ENCODE measurements around the gene NFIX.

Gene NFIX

DNA sequence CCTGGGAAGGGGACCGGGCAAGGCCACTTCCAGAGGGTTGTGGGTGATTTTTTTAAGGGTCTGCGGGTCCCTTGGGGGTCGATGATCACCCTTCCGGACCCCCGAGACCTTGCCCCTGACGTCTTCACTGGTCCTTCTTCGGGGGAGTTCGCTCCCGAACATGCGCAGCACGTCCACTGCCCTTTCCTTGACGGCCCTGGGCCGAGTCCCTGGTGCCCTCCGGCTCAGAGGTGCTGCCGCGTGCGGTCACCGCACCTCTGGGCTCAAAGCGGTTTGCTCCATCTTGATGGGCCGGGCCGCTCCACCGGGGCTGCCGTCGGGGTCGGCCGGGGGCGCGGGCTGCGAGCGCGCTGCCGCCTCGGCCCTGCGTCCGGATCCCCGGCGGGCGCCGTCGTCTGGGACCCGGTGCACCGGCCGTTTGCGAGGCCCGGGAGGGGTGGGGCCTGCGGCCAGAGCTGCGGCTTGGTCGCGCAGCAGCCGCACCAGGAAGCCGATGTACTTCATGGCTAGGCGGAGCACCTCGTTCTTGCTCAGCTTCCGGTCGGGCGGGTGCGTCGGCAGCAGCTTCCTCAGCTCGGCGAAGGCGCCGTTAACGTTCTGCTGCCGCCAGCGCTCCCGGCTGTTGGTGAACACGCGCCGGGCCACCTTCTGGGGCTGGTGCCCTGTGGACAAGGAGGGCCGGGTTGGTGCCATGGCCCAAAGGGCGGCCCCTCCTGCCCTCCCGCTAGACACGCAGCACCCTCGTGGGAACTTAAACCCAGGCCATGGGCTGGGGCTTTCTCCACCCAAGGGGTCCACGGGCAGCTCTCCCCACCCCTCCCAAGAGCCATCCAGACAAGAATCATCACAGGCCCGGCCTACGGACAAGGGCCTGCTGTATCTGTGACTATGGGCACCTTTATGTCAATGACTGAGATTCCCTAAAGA lies 104.1 kb downstream of the NFIX start:
- peak; percentile 84 for DNase-seq
- no peaks in the 10 kb centered on the region for H3K9me3 ChIP-seq (ENCODE audit: insufficient read depth, low read length, severe bottlenecking)
- TF ChIP-seq, protein P1, sequence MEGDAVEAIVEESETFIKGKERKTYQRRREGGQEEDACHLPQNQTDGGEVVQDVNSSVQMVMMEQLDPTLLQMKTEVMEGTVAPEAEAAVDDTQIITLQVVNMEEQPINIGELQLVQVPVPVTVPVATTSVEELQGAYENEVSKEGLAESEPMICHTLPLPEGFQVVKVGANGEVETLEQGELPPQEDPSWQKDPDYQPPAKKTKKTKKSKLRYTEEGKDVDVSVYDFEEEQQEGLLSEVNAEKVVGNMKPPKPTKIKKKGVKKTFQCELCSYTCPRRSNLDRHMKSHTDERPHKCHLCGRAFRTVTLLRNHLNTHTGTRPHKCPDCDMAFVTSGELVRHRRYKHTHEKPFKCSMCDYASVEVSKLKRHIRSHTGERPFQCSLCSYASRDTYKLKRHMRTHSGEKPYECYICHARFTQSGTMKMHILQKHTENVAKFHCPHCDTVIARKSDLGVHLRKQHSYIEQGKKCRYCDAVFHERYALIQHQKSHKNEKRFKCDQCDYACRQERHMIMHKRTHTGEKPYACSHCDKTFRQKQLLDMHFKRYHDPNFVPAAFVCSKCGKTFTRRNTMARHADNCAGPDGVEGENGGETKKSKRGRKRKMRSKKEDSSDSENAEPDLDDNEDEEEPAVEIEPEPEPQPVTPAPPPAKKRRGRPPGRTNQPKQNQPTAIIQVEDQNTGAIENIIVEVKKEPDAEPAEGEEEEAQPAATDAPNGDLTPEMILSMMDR (IDR thresholded peaks at IDR 0.05; ENCODE audit: borderline replicate concordance, extremely low read depth, low read length, poor library complexity, severe bottlenecking), result no peak
- TF ChIP-seq EZH2 (IDR thresholded peaks at IDR 0.05; ENCODE audit: borderline replicate concordance, low read depth, low read length, severe bottlenecking), result no peak
- peaks cover 36% of the 10 kb centered on the region for H3K4me1 ChIP-seq (ENCODE audit: insufficient read depth, low read length)
- H3K79me2 ChIP-seq (ENCODE audit: insufficient read depth, low read length), result no peaks in the 10 kb centered on the region
- H4K20me1 ChIP-seq (ENCODE audit: insufficient read depth, low read length), result no peaks in the 10 kb centered on the region
- H3K27me3 ChIP-seq (ENCODE audit: insufficient read depth, low read length, poor library complexity), result peaks cover 9% of the 10 kb centered on the region
- ATAC-seq (ENCODE audit: insufficient read depth, low read depth), result peak; percentile 85
- H3K9ac ChIP-seq (ENCODE audit: low read depth, low read length), result peak overlapping the region; percentile 72
- H3K27ac ChIP-seq (ENCODE audit: low read length), result peak overlapping the region; percentile 90
- H3K4me3 ChIP-seq (ENCODE audit: low read depth in 1 of 2, low read length in 2 of 2), result peak overlapping the region; percentile 16 to 59; a peak in 3 of 4 replicates
- H2AFZ ChIP-seq (ENCODE audit: low read depth, low read length), result peak overlapping the region; percentile 85
- H3K4me2 ChIP-seq (ENCODE audit: insufficient read depth, low read length), result peak overlapping the region; percentile 76
- no peaks in the 10 kb centered on the region for H3K36me3 ChIP-seq (ENCODE audit: insufficient read depth, low read length)

DNA sequence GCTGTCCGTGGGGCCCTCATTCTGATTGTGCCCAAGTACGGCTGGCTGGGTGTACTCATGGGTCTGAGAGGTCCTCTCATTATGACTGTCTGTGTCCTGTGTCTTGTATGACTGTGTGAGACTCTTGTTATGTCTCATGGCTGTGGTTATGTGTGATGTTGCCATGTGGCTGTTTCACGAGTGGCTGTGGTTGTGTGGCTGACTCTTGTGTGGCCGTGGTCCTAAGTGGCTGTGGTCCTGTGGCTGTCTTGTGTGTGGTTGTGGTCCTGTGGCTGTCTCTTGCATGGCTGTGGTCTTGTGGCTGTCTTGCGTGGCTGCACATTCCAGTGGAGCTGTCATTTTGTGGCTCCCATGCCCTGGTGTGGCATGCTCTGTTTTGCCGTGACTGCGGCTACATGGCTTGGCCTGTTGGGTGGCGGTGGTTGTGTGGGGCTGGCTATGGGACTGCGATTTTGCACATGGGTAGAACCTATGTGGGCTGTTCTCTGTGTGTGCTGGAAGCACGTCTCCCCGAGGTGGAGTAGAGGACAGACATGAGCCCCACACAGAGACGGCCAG lies 104.8 kb downstream of the NFIX start:
- peak overlapping the region; percentile 85 for H2AFZ ChIP-seq (ENCODE audit: low read depth, low read length)
- H3K79me2 ChIP-seq (ENCODE audit: insufficient read depth, low read length), result no peaks in the 10 kb centered on the region
- peaks cover 9% of the 10 kb centered on the region for H3K27me3 ChIP-seq (ENCODE audit: insufficient read depth, low read length, poor library complexity)
- peaks cover 36% of the 10 kb centered on the region for H3K4me1 ChIP-seq (ENCODE audit: insufficient read depth, low read length)
- H3K27ac ChIP-seq (ENCODE audit: low read length), result peak overlapping the region; percentile 90
- peak overlapping the region; percentile 72 for H3K9ac ChIP-seq (ENCODE audit: low read depth, low read length)
- no peaks in the 10 kb centered on the region; the same call in 1 of the 2 replicates for H3K36me3 ChIP-seq (ENCODE audit: insufficient read depth, low read length)
- TF ChIP-seq EZH2 (IDR thresholded peaks at IDR 0.05; ENCODE audit: borderline replicate concordance, low read depth, low read length, severe bottlenecking), result no peak
- TF ChIP-seq, protein P1 (IDR thresholded peaks at IDR 0.05; ENCODE audit: borderline replicate concordance, extremely low read depth, low read length, poor library complexity, severe bottlenecking), result no peak
- H3K4me3 ChIP-seq (ENCODE audit: low read depth in 1 of 2, low read length in 2 of 2), result peak overlapping the region in 1 of 2 experiments; percentile 59; a peak in 2 of 4 replicates
- H4K20me1 ChIP-seq (ENCODE audit: insufficient read depth, low read length), result no peaks in the 10 kb centered on the region
- peak; percentile 69 for DNase-seq
- peak overlapping the region; percentile 76 for H3K4me2 ChIP-seq (ENCODE audit: insufficient read depth, low read length)
- H3K9me3 ChIP-seq (ENCODE audit: insufficient read depth, low read length, severe bottlenecking), result no peaks in the 10 kb centered on the region
- ATAC-seq (ENCODE audit: insufficient read depth, low read depth), result peak; percentile 36

DNA sequence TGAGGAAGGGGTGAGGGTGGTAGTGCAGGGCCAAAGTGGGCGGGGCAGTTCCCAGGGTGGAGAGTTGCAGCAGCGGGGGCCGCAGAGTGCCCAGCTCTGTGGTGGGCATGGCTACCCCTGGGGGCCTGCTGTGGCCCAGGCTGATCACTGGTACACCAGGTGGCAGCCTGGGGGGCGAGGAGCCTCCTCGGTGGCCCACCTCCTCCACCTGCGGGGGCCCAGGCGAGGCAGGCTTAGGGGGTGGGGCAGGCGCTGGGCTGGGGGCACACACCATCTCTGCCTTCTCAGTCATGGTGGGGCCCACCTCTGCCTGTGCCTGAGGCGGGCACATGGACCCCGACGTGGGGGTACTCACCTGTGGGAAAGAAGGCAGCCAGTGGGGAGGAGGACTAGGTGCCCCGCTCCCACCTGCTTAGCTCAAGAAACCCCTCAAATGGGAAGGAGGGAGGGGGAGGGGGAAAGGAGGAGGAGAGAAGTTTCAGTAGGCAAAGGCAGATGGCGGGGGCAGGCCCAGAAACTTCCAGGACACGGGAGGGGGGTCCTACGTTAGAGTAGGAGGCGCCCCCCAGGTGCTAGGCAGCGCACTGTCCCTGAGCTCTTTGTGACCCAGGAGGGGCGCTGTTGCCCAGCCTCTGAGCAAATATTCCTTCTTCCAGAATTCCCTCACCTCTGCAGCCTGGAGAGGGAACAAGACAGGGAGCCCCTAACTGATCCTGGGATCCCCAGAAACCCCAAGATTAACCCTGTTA lies 105.7 kb downstream of the NFIX start:
- Histone ChIP-seq H3K4me2 (ENCODE audit: insufficient read depth, low read length) (no peak overlapping the region), H3K27ac (ENCODE audit: low read length) (no peak overlapping the region), H3K4me3 (ENCODE audit: low read depth in 1 of 2, low read length in 2 of 2) (no peak overlapping the region), H3K79me2 (ENCODE audit: insufficient read depth, low read length) (no peaks in the 10 kb centered on the region), H4K20me1 (ENCODE audit: insufficient read depth, low read length) (no peaks in the 10 kb centered on the region), H3K9me3 (ENCODE audit: insufficient read depth, low read length, severe bottlenecking) (no peaks in the 10 kb centered on the region), H3K9ac (ENCODE audit: low read depth, low read length) (no peak overlapping the region), H3K4me1 (ENCODE audit: insufficient read depth, low read length) (peaks cover 36% of the 10 kb centered on the region), H3K36me3 (ENCODE audit: insufficient read depth, low read length) (no peaks in the 10 kb centered on the region; the same call in 1 of the 2 replicates), H2AFZ (ENCODE audit: low read depth, low read length) (no peak overlapping the region), H3K27me3 (ENCODE audit: insufficient read depth, low read length, poor library complexity) (peaks cover 9% of the 10 kb centered on the region)
- no peak for TF ChIP-seq EZH2 (IDR thresholded peaks at IDR 0.05; ENCODE audit: borderline replicate concordance, low read depth, low read length, severe bottlenecking)
- TF ChIP-seq, protein P1 (IDR thresholded peaks at IDR 0.05; ENCODE audit: borderline replicate concordance, extremely low read depth, low read length, poor library complexity, severe bottlenecking), result peak; percentile 19
- ATAC-seq (ENCODE audit: insufficient read depth, low read depth) (no peak), DNase-seq (no peak)
